Panc1 (cell line): ENCODE measurements around the gene SMC5. TPM values are rescaled to one million over a fixed set of nuclear protein-coding genes. Genes with fewer than 3 reads are reported as not detected.

Experiments
- ATAC-seq: fragments of 200-7000 bp; cut with Tn5 transposase; 2 replicates; pipeline ENCODE4 v1.9.1; 2020; ENCODE audit warnings: mild to moderate bottlenecking, moderate library complexity
- BruUV-seq: library from RNA; stranded (reverse); fragments of 400-500 nt; replicated peaks from 2 replicates; lab custom pipeline; 2021; lab: Mats Ljungman, UMichigan
- CTCF ChIA-PET: fragments of 300-600 bp; sonication (Branson Sonifier 250); formaldehyde crosslinking; loops from one replicate; lab custom pipeline; 2022; ENCODE audit warnings: antibody characterized with exemption; lab: Charles Lee
- POLR2A ChIA-PET: fragments of 300-600 bp; sonication (Branson Sonifier 250); formaldehyde crosslinking; loops from one replicate; lab custom pipeline; 2022; ENCODE audit warnings: antibody characterized with exemption; lab: Charles Lee
- DNase-seq: peaks from one replicate; pipeline ENCODE4 v3.0.0-alpha.2; 2010; ENCODE audit warnings: low read depth, low spot score
- H3K27ac ChIP-seq: 2 replicates; pipeline ENCODE4 v1.5.1; 2011; ENCODE audit warnings: mild to moderate bottlenecking, low read length, inconsistent platforms
- H3K27me3 ChIP-seq: fragments of 200-500 bp; sonication (Bioruptor generic); 2 replicates; pipeline ENCODE4 v1.6.0; 2014; ENCODE audit warnings: low read length, inconsistent platforms; ENCODE audit not compliant: control insufficient read depth, insufficient read depth
- H3K36me3 ChIP-seq: fragments of 200-500 bp; sonication (Bioruptor generic); 2 replicates; pipeline ENCODE4 v1.5.1; 2014; ENCODE audit warnings: inconsistent platforms, mild to moderate bottlenecking, low read length, moderate library complexity; ENCODE audit not compliant: control insufficient read depth, insufficient read depth
- H3K4me1 ChIP-seq: 2 replicates; pipeline ENCODE4 v1.5.1; 2011; ENCODE audit warnings: inconsistent platforms, mild to moderate bottlenecking, low read length, moderate library complexity; ENCODE audit not compliant: control insufficient read depth, insufficient read depth
- H3K4me3 ChIP-seq, 2 experiments: 2 replicates each; pipeline ENCODE4 v1.5.1; 2011 to 2012; ENCODE audit warnings: low read depth in 2 of 2, low read length in 2 of 2, mild to moderate bottlenecking in 2 of 2, inconsistent platforms in 1 of 2, moderate library complexity in 1 of 2
- H3K9me3 ChIP-seq: fragments of 200-500 bp; sonication (Bioruptor generic); 2 replicates; pipeline ENCODE4 v1.5.1; 2014; ENCODE audit warnings: low read depth, mild to moderate bottlenecking, inconsistent platforms, low read length, moderate library complexity; ENCODE audit not compliant: control insufficient read depth, insufficient read depth
- POLR2AphosphoS5 ChIP-seq: IDR thresholded peaks from 2 replicates; pipeline ENCODE4 v1.6.1; 2012; ENCODE audit warnings: mild to moderate bottlenecking, low read depth, low read length, moderate library complexity
- SIN3A ChIP-seq: IDR thresholded peaks from 2 replicates; pipeline ENCODE4 v1.6.1; 2012; ENCODE audit warnings: low read depth, mild to moderate bottlenecking, low read length, moderate library complexity, borderline replicate concordance; ENCODE audit not compliant: insufficient read depth
- TCF7L2 ChIP-seq: IDR thresholded peaks from 2 replicates; pipeline ENCODE4 v1.6.1; 2011; ENCODE audit warnings: mild to moderate bottlenecking, low read depth, low read length, inconsistent platforms
- in situ Hi-C: cut with HindIII; loops from 2 replicates; pipeline ENCODE4 v1.10.0; 2016; ENCODE audit warnings: low sequenced_read_pairs, low pct_unique_long_range_greater_than_20kb
- intact Hi-C: fragments of 100-400 bp; cut with micrococcal nuclease; formaldehyde crosslinking; loops from one replicate; pipeline ENCODE4 v1.10.0; 2022; ENCODE audit not compliant: unreplicated experiment
- total RNA-seq: library from RNA; stranded (reverse); gene quantifications from one replicate; pipeline ENCODE4 v1.2.1, GENCODE V29; 2021; ENCODE audit not compliant: unreplicated experiment
- TF ChIP-seq, protein P1 (sequence below), 2 experiments: IDR thresholded peaks; 2 replicates each; pipeline ENCODE4 v1.6.1; 2011 to 2012; ENCODE audit warnings: low read depth in 2 of 2, control low read depth in 1 of 2, low read length in 1 of 2, mild to moderate bottlenecking in 1 of 2, moderate library complexity in 1 of 2; ENCODE audit not compliant: insufficient read depth in 1 of 2
- TF ChIP-seq, protein P2 (sequence below): fragments of 450-650 bp; IDR thresholded peaks from 2 replicates; pipeline ENCODE4 v1.5.1; 2017; ENCODE audit warnings: mild to moderate bottlenecking

SMC5 gene
- total RNA-seq, 1 experiment from 2014 or later = 12.9 TPM

DNA sequence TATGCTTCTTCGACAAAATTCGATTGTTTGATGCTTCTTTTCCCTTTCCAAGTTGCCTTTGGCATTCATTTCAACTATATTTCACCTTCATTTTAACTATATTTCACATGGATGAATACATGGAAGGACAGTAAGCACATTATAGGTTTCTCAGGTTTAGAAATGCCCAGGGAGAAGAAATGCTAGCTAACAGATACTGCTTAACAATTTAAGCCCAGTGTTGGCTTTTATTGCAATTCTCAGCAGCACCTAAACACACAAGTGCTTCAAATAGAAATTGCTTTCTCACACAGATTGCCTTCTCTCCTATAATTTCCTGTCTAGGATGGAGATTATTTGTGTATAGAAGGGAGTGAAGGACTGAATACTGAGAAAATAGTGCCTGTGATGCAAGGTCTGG, 30.2 kb upstream of the SMC5 start:
- no peak for DNase-seq
- intact Hi-C loops = loop anchor here (2.0 kb wide), 1 partner anchor 256 kb away; no protein-coding TSS in a partner anchor
- ChIA-PET CTCF (no interaction called here), POLR2A (no interaction called here)
- in situ Hi-C loops = no loop called here
- no peak for ATAC-seq
- no peak for TF ChIP-seq SIN3A
- no peak for TF ChIP-seq POLR2AphosphoS5
- TF ChIP-seq, protein P1, sequence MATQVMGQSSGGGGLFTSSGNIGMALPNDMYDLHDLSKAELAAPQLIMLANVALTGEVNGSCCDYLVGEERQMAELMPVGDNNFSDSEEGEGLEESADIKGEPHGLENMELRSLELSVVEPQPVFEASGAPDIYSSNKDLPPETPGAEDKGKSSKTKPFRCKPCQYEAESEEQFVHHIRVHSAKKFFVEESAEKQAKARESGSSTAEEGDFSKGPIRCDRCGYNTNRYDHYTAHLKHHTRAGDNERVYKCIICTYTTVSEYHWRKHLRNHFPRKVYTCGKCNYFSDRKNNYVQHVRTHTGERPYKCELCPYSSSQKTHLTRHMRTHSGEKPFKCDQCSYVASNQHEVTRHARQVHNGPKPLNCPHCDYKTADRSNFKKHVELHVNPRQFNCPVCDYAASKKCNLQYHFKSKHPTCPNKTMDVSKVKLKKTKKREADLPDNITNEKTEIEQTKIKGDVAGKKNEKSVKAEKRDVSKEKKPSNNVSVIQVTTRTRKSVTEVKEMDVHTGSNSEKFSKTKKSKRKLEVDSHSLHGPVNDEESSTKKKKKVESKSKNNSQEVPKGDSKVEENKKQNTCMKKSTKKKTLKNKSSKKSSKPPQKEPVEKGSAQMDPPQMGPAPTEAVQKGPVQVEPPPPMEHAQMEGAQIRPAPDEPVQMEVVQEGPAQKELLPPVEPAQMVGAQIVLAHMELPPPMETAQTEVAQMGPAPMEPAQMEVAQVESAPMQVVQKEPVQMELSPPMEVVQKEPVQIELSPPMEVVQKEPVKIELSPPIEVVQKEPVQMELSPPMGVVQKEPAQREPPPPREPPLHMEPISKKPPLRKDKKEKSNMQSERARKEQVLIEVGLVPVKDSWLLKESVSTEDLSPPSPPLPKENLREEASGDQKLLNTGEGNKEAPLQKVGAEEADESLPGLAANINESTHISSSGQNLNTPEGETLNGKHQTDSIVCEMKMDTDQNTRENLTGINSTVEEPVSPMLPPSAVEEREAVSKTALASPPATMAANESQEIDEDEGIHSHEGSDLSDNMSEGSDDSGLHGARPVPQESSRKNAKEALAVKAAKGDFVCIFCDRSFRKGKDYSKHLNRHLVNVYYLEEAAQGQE (IDR thresholded peaks at IDR 0.05; ENCODE audit: insufficient read depth in 1 of 2, low read depth in 2 of 2, low read length in 1 of 2) = no peak
- no peak for TF ChIP-seq TCF7L2
- TF ChIP-seq, protein P2, sequence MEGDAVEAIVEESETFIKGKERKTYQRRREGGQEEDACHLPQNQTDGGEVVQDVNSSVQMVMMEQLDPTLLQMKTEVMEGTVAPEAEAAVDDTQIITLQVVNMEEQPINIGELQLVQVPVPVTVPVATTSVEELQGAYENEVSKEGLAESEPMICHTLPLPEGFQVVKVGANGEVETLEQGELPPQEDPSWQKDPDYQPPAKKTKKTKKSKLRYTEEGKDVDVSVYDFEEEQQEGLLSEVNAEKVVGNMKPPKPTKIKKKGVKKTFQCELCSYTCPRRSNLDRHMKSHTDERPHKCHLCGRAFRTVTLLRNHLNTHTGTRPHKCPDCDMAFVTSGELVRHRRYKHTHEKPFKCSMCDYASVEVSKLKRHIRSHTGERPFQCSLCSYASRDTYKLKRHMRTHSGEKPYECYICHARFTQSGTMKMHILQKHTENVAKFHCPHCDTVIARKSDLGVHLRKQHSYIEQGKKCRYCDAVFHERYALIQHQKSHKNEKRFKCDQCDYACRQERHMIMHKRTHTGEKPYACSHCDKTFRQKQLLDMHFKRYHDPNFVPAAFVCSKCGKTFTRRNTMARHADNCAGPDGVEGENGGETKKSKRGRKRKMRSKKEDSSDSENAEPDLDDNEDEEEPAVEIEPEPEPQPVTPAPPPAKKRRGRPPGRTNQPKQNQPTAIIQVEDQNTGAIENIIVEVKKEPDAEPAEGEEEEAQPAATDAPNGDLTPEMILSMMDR = no peak
- no peaks in the 10 kb centered on the region for H3K27me3 ChIP-seq
- BruUV-seq = no TSS peak
- H3K36me3 ChIP-seq = no peaks in the 10 kb centered on the region
- no peak overlapping the region for H3K27ac ChIP-seq
- no peaks in the 10 kb centered on the region for H3K9me3 ChIP-seq
- no peak overlapping the region for H3K4me3 ChIP-seq
- no peaks in the 10 kb centered on the region for H3K4me1 ChIP-seq

DNA sequence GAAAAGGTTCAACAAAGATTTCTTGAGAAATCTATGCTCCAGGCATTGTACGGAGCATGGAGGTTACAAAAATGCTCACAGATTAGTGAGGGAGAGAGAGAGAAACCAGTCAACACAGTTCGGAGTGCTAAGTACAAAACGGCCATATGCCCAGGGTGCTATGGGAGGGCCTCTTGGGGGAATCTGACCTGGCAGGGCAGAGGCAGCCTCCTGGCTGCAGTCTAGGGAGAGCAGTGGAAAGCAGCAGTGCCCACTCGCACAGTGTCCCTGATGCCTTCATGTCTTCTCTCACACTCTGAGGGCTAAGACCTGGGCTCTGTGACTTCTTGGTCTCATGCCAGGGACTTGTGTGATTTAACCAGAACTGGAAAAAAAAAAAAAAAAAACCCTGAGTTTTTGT, 29.8 kb upstream of the SMC5 start:
- TF ChIP-seq SIN3A (no peak), TCF7L2 (no peak), POLR2AphosphoS5 (no peak)
- TF ChIP-seq, protein P2 = no peak
- TF ChIP-seq, protein P1 (IDR thresholded peaks at IDR 0.05; ENCODE audit: insufficient read depth in 1 of 2, low read depth in 2 of 2, low read length in 1 of 2) = no peak
- no peak for DNase-seq
- Histone ChIP-seq H3K4me1 (no peaks in the 10 kb centered on the region), H3K9me3 (no peaks in the 10 kb centered on the region), H3K4me3 (no peak overlapping the region), H3K36me3 (no peaks in the 10 kb centered on the region), H3K27ac (no peak overlapping the region), H3K27me3 (no peaks in the 10 kb centered on the region)
- ChIA-PET POLR2A (no interaction called here), CTCF (no interaction called here)
- intact Hi-C loops (loop anchor here (2.0 kb wide), 1 partner anchor 256 kb away; no protein-coding TSS in a partner anchor), in situ Hi-C loops (no loop called here)
- BruUV-seq = no TSS peak
- ATAC-seq = no peak
